Activated CD8-positive, alpha-beta memory T cell treated with anti-CD3 and anti-CD28 coated beads, Interleukin-2, amount 50 U/mL, for 1 hour (primary cell): ENCODE results near the gene KRT4.

Experiments used
- DNase-seq: peaks from one replicate; pipeline ENCODE4 v3.0.0-alpha.2; 2020; ENCODE audit errors: extremely low read depth

Gene KRT4

GRCh38 chr12:52821826-52822660, 8.1 kb upstream of the KRT4 start:
- DNase-seq: no peak

GRCh38 chr12:52821071-52821730, 7.3 kb upstream of the KRT4 start:
- no peak for DNase-seq

GRCh38 chr12:52820521-52820920, 6.6 kb upstream of the KRT4 start:
- no peak for DNase-seq

- no peak for DNase-seq
Measured at GRCh38 chr12:52819731-52820510, 6.0 kb upstream of the KRT4 start.

GRCh38 chr12:52818887-52819420, 5.0 kb upstream of the KRT4 start:
- DNase-seq: no peak

GRCh38 chr12:52818388-52818787, 4.5 kb upstream of the KRT4 start:
- DNase-seq: no peak

GRCh38 chr12:52817699-52818238, 3.9 kb upstream of the KRT4 start:
- no peak for DNase-seq

- no peak for DNase-seq
Measured at GRCh38 chr12:52817003-52817698, 3.2 kb upstream of the KRT4 start.

GRCh38 chr12:52815676-52816588, 2.0 kb upstream of the KRT4 start:
- no peak for DNase-seq

GRCh38 chr12:52815161-52815560, 1.2 kb upstream of the KRT4 start:
- no peak for DNase-seq

GRCh38 chr12:52814710-52815155, 817 bp upstream of the KRT4 start:
- DNase-seq: no peak

- no peak for DNase-seq
Measured at GRCh38 chr12:52813203-52813819, 605 bp downstream of the KRT4 start.

GRCh38 chr12:52812749-52813148, 1.2 kb downstream of the KRT4 start:
- DNase-seq: no peak

GRCh38 chr12:52812073-52812400, 1.9 kb downstream of the KRT4 start:
- DNase-seq: no peak

- DNase-seq: no peak
Measured at GRCh38 chr12:52811191-52812072, 2.5 kb downstream of the KRT4 start.

GRCh38 chr12:52810554-52810953, 3.4 kb downstream of the KRT4 start:
- DNase-seq: no peak

GRCh38 chr12:52809166-52809565, 4.8 kb downstream of the KRT4 start:
- DNase-seq: no peak

- no peak for DNase-seq
Measured at GRCh38 chr12:52808573-52809160, 5.2 kb downstream of the KRT4 start.
